ENCODE measurements around the gene NRP2.

Gene NRP2

DNA sequence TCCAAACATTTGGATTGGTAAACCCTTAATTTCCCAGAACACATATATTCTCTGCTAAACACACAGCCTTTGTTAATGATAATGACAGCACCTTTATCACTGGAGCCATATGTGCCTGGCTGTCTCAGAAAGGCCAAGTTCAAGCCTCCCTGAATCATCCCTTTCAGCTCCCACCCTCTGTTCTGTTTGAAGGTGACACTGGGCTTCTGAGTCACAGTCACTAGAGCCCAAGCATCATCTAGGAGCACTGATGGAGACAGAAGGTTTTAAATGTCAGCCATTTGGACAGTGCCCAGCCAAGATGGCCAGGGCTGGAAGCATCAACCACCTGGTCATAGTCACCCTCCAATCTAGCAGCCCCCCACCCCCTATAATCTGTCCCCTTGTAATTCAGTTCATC, 80.6 kb downstream of the NRP2 start:
- no peak overlapping the region for H3K4me3 ChIP-seq (ENCODE audit: low read depth, low read length)
- no peak for DNase-seq (ENCODE audit: low read depth)
- in situ Hi-C loops (cut with HindIII; ENCODE audit: low sequenced_read_pairs): no loop called here
- TF ChIP-seq, protein P1, sequence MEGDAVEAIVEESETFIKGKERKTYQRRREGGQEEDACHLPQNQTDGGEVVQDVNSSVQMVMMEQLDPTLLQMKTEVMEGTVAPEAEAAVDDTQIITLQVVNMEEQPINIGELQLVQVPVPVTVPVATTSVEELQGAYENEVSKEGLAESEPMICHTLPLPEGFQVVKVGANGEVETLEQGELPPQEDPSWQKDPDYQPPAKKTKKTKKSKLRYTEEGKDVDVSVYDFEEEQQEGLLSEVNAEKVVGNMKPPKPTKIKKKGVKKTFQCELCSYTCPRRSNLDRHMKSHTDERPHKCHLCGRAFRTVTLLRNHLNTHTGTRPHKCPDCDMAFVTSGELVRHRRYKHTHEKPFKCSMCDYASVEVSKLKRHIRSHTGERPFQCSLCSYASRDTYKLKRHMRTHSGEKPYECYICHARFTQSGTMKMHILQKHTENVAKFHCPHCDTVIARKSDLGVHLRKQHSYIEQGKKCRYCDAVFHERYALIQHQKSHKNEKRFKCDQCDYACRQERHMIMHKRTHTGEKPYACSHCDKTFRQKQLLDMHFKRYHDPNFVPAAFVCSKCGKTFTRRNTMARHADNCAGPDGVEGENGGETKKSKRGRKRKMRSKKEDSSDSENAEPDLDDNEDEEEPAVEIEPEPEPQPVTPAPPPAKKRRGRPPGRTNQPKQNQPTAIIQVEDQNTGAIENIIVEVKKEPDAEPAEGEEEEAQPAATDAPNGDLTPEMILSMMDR (IDR thresholded peaks at IDR 0.05; ENCODE audit: low read depth, low read length, missing control alignments): no peak

GRCh38 chr2:205763708-205764211, 81.5 kb downstream of the NRP2 start:
- no peak overlapping the region for H3K4me3 ChIP-seq (ENCODE audit: low read depth, low read length)
- in situ Hi-C loops (cut with HindIII; ENCODE audit: low sequenced_read_pairs): no loop called here
- TF ChIP-seq, protein P1 (IDR thresholded peaks at IDR 0.05; ENCODE audit: low read depth, low read length, missing control alignments): peak; percentile 63
- peak; percentile 86 for DNase-seq (ENCODE audit: low read depth)

- no peak for DNase-seq (ENCODE audit: low read depth)
Measured at GRCh38 chr2:205764270-205764746, 82.0 kb downstream of the NRP2 start.

GRCh38 chr2:205765151-205765550, 82.8 kb downstream of the NRP2 start:
- TF ChIP-seq, protein P1 (IDR thresholded peaks at IDR 0.05; ENCODE audit: low read depth, low read length, missing control alignments): no peak
- no peak for DNase-seq (ENCODE audit: low read depth)
- in situ Hi-C loops (cut with HindIII; ENCODE audit: low sequenced_read_pairs): no loop called here
- no peak overlapping the region for H3K4me3 ChIP-seq (ENCODE audit: low read depth, low read length)

More at GRCh38 chr2:205764270-205764746, 82.0 kb downstream of the NRP2 start:
- H3K4me3 ChIP-seq (ENCODE audit: low read depth, low read length): no peak overlapping the region
- in situ Hi-C loops (cut with HindIII; ENCODE audit: low sequenced_read_pairs): no loop called here
- TF ChIP-seq, protein P1 (IDR thresholded peaks at IDR 0.05; ENCODE audit: low read depth, low read length, missing control alignments): no peak

DNA sequence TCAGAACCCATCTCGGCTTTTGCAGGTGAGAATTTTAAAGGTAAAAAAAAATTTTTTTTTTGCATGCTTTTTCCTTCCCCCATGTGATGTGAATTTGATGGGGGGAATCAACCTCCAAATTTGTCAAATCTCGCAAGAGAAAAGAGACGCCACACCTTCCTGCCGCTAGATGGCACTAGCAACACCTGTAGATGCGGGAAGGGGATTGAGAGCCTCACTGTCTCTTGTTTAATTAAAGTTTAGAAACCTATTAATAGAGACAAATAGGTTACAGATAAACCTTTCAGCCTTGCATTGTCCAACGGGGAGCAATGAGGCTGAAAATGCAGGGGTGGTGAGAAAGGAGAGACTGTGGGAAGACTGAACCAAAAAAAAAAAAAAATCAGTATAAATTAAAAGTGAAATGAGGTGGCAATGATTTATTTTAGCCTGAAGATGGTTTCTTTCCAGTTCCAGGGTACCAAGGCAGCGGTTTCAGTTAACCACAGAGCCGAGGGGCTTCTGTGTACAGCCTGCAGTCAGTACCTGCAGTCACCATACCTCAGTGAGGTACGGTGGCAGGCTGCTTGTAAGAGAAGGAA, 84.6 kb downstream of the NRP2 start:
- no peak overlapping the region for H3K4me3 ChIP-seq (ENCODE audit: low read depth, low read length)
- DNase-seq (ENCODE audit: low read depth): peak; percentile 61
- TF ChIP-seq, protein P1 (IDR thresholded peaks at IDR 0.05; ENCODE audit: low read depth, low read length, missing control alignments): peak; percentile 94
- in situ Hi-C loops (cut with HindIII; ENCODE audit: low sequenced_read_pairs): no loop called here

DNA sequence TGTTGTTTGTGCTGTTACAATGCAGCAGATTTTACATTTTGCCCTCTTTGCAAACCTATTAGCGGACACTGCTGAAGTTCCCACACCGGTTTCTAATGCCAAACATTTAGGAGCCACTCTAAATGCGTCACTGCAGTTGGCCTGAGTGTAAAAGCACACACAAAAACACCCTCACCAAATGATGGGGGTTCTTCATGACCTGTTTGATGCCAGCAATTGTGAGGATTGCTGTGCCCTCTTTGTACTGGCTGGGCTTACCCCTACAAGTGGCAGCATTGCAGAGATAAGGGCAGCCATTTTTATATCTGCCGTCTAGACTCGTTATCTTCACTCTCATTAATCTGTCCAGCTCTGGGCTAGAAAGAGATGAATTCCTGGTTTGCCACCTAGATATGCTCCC, 85.3 kb downstream of the NRP2 start:
- no peak for DNase-seq (ENCODE audit: low read depth)
- in situ Hi-C loops (cut with HindIII; ENCODE audit: low sequenced_read_pairs): no loop called here
- H3K4me3 ChIP-seq (ENCODE audit: low read depth, low read length): no peak overlapping the region
- TF ChIP-seq, protein P1 (IDR thresholded peaks at IDR 0.05; ENCODE audit: low read depth, low read length, missing control alignments): no peak
